ENCODE data around the gene PRDM11.

DNA sequence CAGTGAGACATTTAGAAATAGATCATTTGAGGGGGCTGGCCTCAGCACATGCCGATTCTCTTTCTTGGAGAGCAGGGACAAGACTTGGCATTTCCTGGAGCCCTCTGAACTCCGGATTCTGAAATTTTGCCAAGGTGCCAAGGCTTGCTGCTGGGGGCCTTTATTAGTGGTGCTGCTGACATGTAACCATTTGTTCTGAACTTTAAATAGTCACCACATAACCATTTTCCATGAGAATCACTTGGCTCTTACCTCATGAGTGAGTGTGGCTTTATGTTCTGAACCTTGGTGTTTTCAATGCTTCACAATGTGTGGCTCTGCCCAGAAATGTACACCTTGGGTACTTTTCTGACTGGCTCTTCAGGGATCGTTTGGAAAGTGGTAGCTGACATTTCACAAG lies 106.4 kb downstream of the PRDM11 start:
- TF ChIP-seq, protein P1, sequence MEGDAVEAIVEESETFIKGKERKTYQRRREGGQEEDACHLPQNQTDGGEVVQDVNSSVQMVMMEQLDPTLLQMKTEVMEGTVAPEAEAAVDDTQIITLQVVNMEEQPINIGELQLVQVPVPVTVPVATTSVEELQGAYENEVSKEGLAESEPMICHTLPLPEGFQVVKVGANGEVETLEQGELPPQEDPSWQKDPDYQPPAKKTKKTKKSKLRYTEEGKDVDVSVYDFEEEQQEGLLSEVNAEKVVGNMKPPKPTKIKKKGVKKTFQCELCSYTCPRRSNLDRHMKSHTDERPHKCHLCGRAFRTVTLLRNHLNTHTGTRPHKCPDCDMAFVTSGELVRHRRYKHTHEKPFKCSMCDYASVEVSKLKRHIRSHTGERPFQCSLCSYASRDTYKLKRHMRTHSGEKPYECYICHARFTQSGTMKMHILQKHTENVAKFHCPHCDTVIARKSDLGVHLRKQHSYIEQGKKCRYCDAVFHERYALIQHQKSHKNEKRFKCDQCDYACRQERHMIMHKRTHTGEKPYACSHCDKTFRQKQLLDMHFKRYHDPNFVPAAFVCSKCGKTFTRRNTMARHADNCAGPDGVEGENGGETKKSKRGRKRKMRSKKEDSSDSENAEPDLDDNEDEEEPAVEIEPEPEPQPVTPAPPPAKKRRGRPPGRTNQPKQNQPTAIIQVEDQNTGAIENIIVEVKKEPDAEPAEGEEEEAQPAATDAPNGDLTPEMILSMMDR (IDR thresholded peaks at IDR 0.05; ENCODE audit: control extremely low read depth in 1 of 3, insufficient read depth in 1 of 3, low read depth in 1 of 3, low read length in 3 of 3): no peak
- TF ChIP-seq RAD21 (IDR thresholded peaks at IDR 0.05 in 1 of 2, conservative IDR thresholded peaks at IDR 0.05 in 1 of 2; ENCODE audit: low read depth in 2 of 2, low read length in 2 of 2) (no peak), YY1 (IDR thresholded peaks at IDR 0.05; ENCODE audit: low read depth, low read length) (no peak), POLR2AphosphoS5 (IDR thresholded peaks at IDR 0.05; ENCODE audit: low read depth, low read length) (no peak), POLR2A (IDR thresholded peaks at IDR 0.05; ENCODE audit: control extremely low read depth in 1 of 2, low read depth in 2 of 2, low read length in 2 of 2) (no peak), JUN (IDR thresholded peaks at IDR 0.05; ENCODE audit: low read depth, low read length) (no peak), EP300 (IDR thresholded peaks at IDR 0.05; ENCODE audit: borderline replicate concordance in 1 of 2, low read depth in 2 of 2, low read length in 2 of 2) (no peak)
- TF ChIP-seq, protein P2, sequence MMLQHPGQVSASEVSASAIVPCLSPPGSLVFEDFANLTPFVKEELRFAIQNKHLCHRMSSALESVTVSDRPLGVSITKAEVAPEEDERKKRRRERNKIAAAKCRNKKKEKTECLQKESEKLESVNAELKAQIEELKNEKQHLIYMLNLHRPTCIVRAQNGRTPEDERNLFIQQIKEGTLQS (IDR thresholded peaks at IDR 0.05; ENCODE audit: insufficient read depth, low read depth, low read length): no peak

All from H1 (cell line).